HG02623 (cell line): ENCODE measurements around the gene CABCOCO1.

Source experiments
- ATAC-seq: cut with Tn5 transposase; IDR thresholded peaks from one replicate; pipeline ENCODE4 v1.9.1; 2021; ENCODE audit warnings: moderate library complexity; ENCODE audit not compliant: unreplicated experiment

The CABCOCO1 gene

DNA sequence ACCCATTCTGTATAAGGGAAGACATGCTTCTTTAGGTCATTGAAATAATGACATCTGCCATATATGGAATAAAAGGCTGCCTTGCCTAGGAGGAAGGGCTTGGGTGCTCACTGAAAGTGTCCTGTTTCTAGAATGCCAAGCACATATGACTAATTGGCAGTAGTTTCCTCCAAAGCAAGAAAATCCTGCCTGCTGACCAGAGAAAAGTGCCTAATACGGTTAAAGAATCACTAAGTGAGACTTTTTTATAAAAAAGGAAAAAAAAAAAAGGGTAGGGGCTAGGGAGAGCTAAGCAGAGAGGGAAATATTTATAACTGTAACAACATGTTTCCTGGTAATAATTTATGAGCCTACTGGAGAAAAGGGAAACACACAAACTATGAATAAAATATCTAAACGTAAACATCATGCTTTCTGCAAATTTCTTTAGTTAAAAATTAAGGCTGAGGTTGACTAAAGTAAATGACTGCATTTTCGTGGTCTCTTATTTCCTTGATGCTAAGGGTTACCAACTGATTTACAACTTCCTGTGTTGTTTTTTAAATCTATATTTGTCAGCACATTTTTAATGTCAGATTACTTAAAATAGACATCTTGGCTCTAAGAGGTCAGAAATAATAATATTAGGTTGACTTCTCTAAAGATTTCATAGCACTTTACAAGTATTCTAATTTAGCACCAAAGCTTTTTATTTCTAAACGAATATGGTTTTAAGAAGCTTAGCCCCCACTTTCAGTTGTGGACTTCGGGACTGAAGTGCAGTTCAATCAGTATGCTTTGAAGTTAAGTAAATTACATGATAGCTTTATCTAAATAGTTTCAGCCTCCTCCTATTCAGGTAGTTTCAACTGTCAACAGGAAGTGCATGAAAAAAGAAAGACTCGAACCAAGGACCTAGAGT, 89.6 kb downstream of the CABCOCO1 start:
- ATAC-seq: peak; percentile 56

DNA sequence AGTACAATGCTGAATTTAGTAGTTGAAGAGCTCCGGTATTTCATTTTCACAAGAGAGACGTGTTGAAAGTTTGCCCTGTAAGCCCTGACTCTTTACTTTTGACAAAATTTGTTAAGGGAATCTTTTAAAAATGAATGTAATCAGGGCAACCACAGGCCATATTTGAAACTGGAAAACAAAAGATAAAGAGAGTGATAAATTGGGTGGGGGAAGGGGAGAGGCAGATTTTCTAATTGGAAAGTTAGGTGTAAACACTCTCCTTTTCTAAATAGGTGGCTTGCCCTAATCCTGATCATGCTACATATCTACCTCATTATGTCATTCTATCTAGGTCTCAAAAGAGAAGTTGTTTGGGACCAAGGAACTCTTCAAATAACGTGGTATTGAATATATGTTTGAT, 90.7 kb downstream of the CABCOCO1 start:
- ATAC-seq: no peak

DNA sequence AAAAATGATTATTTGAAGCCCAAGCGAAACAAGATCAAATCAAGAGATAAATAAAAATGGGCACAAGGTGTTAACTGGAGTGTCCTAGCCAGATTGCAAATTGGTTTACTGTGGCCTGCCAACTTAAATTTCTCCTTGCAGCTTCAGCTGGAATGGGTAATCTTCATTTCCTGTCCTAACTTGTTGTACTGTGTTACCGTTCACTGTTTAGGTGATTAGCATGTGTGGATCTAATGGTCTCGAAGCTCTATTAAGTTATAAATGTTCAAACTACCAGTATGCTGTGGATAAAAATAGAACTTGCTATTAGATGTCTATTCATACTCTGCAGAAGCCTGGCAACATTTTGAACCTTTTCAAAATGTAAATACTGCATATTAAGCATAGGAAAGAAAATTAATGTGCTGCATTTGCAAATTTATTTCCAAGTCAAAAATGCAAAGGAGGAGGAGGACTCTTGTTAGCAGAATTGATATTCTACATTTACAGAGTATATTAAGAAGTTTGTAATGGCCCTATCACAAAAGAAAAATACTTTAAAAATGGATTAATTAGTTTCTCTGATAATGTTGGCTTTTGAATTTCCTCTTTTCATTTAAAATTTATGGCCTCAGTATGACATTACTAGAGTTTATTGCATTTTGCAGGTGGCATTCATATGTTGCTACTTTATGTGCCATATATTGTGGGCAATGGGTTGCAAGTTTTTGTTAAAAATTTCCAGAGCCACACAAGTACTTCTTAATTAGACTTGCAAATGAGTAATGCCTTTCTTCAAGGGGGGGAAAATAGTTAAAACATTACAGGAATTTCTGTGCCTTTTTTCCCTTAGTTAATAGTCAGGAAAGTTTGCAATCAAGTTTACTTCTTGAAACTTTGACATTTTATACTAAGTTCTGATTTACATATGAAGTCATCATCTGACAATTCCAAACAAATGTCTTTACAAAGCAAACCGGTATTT, 92.1 kb downstream of the CABCOCO1 start:
- ATAC-seq: no peak

DNA sequence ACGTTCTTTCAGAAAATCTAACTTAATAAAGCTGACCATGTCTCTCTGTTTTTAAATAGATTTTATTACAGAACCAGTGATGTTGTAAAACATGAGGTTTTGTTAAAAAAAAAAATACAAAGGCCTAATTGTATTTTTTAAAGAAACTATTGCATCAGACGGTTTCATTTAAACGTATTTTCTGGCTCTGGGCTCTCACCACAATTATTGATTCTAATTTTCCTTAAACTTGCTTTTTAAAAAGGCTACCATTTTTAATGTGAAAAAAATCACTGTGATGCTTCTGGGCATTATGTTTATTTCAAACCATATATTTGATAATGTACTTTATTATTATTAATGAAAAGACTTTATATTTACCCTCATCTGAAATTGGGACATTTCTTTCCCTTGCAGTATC, 94.3 kb downstream of the CABCOCO1 start:
- no peak for ATAC-seq

DNA sequence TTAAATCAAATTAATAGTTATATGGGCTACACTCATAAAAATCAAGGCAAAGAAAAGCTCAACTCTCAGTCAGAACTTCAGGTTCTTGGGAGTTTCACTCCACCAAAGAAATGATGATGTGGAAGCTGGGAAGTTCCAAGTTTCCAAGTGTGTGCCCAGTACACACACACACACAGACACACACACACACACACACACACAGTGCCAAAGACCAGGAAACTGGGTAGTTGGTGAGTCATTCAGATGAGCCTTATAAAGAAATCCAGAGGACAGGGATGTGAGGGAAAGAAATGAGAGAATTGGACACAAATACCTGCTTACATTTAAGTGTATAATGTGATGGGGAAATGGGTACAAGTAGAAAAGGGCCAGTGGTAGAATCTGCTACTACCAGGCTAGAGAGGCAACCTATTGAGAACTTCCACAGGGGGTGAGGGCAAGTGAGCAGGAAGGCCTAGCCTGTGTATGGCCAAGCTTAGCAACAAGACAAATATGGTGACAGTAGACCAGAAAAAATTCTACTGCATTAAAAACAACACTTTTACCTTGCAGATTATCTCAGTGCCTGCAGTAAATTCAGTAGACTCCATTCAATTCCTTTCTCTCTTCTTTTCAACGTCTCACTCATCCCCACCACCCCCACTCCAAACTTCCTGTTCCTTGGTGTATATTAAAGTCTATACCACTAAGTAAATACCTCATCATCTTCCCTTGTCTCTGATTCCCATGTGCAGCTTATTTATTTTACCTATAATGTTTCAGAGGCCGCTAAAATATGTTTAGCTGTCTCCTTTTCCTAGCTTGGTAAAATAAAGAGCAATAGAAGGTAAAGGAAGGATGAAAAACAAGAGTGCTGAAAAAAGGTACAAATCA, 95.0 kb downstream of the CABCOCO1 start:
- no peak for ATAC-seq

DNA sequence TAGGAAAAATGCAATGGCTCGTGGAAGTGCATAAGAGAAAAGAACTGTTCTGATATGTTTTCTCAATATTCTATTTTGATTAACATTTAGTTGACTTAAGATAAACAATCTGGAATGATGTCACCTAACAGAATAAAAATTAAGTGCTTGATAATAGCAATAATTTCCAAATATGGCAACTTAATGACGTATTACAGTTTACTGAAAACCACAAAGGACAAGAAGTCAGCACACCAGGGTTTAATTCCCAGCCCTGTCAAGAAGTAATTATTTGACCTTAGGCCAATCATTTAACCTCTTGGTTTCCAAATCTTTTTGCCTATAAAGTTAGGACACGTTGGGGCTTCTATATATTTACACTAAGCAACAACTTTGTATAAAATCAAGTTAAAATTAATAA, 95.7 kb downstream of the CABCOCO1 start:
- no peak for ATAC-seq

DNA sequence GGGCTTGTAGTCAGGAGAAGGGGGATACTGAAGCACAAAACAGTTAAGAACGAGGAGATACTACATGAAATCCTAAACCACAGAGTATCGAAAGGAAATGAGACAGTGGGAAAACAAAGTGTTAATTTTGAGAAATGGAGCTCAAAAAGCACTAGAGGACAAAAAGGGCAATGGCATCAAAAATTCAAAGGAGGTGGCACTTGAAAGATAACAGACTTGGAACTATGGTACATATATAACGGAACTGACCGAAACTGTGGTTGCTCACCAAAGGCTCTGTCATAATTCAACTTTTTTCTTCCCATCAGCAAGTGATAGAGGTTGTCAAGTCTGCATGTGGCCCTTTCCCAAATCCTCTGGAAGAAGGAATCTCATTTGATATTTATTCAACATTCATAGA, 97.0 kb downstream of the CABCOCO1 start:
- no peak for ATAC-seq

DNA sequence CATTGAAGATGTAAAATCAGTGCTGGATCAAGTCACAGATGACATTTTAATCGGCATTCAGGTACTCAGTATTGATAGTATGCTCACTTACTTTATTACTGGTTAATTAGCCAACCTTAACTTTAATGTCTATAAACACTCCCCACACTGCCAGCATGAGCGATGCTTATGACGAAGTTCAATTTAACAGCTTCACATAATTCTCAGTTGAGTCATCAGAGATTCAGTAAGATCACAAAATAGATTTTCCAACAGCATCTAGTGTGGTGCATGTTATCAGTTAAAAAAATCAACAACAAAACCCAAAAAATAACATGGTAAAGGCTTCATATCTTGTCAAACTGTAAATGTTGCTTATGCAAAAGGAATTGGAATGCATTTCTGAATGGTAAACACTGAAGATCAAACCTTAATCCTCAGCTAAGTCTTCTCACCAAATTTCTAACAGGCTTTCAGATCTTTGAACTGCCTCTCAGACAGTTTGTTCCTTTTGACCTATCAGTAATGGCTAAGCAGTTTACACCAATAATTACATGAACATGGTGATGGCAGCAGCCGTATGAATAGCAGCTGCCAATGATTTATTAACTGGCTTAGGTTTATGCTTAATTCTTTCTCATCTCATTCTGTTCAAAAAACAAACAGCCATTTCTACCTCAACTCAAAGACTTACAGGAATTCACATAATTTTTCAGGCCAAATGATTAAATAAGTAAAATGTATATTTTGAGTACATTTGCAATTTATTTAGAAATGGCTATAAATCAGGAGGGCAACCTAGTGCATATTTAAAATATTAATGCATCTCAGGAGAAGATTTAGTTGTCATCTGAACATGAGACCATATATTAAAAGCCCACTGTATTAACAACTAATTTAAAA, 98.5 kb downstream of the CABCOCO1 start:
- ATAC-seq: no peak

DNA sequence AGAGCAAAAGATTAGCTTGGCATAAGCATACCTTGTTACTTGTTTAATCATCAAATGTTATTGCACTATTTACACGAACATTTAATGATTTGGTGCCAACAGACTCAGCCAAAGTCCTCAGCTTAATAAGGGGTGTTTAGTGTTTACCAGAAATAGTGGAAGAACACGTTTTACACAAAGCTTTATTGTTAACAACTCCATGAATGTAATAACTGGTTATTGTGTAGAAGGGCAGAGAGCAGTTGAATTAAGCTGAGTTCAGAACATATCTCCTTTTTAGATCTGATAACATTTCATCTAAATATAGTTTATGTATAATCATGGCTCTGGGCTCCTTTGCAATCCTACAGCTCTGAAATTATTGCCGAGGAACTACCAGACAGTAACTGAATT, 99.1 kb downstream of the CABCOCO1 start:
- ATAC-seq: no peak

DNA sequence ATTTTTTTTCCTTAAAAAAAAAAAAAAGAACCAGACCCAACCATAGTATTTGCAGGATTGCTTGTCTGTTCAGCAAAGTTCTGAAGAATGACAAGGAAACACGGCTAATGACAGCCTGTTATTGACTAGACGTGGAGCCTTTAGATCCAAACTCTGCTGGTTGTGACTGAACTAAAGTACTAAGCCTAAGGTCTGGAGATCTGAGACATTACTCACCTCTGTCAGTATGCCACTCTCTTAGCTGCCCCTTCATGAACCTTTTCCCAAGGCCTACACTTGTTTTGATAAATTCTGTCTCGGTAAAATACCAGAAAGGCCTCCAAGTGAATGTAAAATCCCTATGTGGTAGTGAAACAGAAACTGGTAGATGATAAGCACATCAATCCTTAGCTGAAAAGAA, 101.0 kb downstream of the CABCOCO1 start:
- no peak for ATAC-seq

DNA sequence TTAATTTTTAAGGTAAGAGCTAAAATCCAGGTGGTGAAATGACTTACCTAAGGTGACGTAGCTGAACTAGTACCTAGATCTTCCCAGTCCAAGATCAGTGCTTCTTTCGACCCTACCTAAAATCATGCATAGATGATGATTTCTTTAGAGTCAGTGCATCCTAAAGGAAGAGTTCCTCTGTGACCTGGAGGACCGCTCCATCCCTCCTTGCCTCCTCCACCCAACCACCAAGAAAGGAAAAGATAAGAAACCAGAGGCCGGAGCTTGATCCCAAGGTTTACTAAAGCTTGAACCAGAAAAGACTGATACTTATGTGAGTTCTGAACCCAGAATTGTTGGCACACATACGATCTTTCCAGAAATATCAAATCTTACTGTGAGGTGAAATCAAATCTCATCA, 101.8 kb downstream of the CABCOCO1 start:
- ATAC-seq: no peak

DNA sequence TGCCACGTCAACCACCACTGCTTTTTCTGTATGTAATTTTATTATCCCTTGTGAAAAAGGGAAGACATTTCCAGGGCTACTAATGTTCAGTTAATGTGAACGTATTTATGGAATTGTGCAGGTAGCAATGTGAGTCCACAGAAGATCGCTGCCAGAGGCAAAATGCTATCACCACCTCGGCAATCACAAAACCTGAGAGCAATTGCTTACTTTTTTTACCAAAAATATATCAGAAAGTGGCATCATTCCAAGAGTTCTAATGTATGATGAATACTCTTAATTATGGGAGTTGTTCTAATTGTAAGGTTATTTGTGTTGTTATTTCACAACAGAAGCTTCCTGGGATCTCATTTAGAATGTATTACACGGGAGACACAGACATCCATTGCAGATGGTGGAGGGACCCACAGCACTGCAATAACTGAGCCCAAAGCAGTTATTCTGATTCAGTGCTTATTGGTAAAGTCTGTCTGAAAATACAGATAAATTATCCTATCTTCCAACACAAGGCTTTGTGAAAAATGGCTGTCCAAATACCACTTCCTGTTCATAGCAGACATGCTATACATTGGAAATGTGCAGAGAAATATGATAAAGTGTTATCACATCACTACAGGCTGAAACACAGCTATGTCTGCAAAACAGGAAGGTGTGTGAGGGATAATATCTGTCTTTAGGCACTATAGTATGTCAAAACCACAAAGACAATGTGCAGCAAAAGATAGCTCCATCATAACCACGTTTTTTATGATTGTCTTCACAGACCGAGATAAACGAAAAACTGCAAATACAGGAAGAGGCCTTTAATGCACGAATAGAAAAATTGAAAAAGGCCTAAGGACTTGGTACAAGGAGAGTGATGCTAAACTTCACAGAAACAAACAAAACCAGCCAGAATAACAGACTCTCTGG, 102.7 kb downstream of the CABCOCO1 start:
- ATAC-seq: no peak

DNA sequence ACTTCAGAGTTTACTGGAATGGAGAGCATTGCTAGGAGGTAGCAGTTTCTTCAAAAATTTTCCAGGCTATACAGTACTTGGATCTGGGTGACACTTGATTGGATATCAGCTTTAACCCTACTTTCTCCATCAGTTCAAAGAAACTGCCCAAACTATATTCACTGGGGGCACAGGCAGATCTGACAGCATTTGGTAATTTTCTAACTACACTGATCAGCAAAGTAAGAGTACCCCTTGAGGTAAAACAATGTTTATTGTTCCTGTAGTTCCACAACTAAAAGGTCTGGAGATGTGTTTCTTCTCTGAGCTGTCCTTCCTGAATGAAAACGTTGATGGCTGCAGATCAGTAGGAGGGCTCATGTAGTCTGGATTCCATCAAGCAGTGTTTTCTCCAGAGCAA, 104.2 kb downstream of the CABCOCO1 start:
- ATAC-seq: no peak

DNA sequence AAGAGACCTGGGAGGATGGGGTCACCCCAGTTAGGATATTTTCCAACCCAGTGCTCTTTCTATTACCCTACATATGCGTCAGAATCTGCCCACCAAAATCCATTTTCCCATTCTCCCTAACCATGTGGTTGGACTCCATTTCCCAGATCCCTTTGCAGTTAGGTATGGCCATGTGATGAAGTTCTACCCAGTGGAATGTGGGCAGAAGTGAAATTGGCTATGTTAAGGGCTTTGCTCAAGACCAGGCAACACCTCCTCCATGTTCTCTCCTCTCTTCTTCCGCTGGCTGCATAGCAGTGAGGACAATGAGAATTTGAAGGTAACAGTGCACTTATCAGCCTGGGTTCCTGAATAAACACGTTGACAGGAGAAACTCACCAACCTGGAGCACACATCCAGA, 111.3 kb downstream of the CABCOCO1 start:
- ATAC-seq: no peak

DNA sequence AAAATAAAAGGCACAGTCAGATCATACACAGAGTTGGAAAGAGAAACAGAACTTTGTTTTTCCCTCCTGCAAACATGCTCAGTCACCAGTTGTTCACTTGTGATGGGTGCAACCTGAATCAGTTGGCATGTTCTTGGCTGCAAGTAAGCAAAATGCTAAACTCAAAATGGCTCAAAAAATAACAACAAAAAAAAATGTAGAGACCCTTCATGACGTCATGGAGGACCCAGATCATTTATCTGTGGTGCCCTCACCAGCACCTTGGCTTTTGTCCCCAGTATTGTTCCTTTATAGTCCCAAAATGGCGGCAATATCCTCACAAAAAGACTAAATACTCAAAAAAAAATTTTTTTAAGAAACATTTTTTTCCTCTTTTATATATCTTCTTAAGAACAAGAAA, 112.4 kb downstream of the CABCOCO1 start:
- no peak for ATAC-seq

DNA sequence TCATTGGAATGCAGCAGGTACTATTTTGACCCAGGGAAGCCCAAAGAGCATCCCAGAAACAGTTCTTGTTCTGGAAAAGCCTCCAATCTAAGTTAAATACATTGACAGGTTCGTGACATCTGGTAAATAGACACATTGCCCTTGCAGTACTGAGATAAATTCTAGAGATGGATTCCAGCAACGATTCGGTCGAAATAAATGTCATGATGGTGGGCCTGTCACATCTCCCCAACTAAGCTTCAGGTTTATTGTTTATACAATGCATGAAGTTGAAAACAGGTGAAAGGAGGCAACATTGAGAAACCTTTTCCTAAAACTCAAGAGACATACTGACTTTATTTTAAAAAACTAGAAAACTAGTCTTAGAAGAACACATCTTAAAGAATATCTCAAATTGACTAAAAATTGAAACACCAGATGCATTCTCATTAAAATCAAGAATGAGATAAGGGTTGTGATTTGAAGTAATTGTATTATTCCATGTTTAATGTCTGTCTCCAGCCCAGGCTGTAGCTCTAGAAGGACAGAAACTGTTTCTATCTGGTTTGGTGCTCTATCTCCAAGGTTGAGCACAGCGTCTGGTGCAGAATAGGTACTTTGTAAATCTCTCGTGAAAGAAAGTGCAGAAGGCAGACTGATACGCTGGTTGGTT, 114.0 kb downstream of the CABCOCO1 start:
- no peak for ATAC-seq

DNA sequence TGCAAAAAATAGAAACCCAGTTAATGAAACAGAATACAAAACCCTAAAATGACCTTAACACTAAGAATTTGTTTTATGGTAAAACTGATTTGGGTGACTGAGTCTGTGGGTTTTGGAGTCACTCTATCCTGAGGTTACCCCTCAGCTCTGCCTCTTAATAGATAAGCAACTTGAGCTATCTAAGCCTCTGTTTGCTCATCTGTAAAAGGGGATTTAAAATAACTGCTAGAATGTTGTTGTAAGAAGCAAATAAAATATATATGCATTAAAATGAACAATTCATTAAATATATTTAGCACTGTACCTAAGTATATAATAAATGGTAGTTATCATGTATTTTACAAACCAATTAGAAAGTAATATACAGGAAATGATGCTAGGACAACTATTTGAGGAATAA, 115.4 kb downstream of the CABCOCO1 start:
- ATAC-seq: no peak

DNA sequence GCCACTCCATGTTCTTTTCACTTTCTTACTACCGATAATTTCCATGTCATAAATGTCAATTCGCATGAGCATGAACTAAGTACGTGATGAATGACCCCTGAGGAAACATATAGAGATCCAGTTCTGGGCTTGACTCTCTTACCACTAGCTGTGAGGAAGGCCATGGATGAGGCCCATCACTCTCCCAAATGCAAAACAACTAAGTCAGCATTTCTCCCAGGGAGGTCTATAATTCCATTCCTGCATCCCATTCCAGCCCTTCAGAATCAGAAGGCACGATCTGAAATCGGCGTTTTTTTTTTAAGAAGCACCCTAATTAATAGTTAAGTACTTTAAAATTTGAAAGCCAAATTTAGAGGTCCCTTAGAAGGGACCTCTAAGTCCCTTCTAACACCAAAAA, 116.5 kb downstream of the CABCOCO1 start:
- no peak for ATAC-seq
